K562 (cell line): Measurements from ENCODE around the gene CTCFL. TPM values are rescaled to one million over a fixed set of nuclear protein-coding genes. Genes with fewer than 3 reads are reported as not detected.

Source experiments
- CBFA2T2 ChIP-seq: fragments of 450-650 bp; conservative IDR thresholded peaks from 2 replicates; pipeline ENCODE4 v1.6.1; 2017; ENCODE audit warnings: mild to moderate bottlenecking
- DPF2 ChIP-seq: fragments of 450-650 bp; IDR thresholded peaks from 2 replicates; pipeline ENCODE4 v1.6.1; 2016
- ETS2 ChIP-seq: IDR thresholded peaks from 2 replicates; pipeline ENCODE4 v1.6.1; 2016; ENCODE audit warnings: borderline replicate concordance, missing genetic modification characterization, mild to moderate bottlenecking, moderate library complexity, missing compliant biosample characterization; ENCODE audit not compliant: poor library complexity, severe bottlenecking
- HDGF ChIP-seq: fragments of 450-650 bp; IDR thresholded peaks from 2 replicates; pipeline ENCODE4 v1.6.1; 2016
- L3MBTL2 ChIP-seq: fragments of 450-650 bp; IDR thresholded peaks from 2 replicates; pipeline ENCODE4 v1.6.1; 2016; ENCODE audit warnings: mild to moderate bottlenecking, moderate library complexity
- LCOR ChIP-seq: sonication (generic); formaldehyde crosslinking; IDR thresholded peaks from 2 replicates; pipeline ENCODE4 v1.8.0; 2022; ENCODE audit warnings: mild to moderate bottlenecking, missing genetic modification reagents
- MAZ ChIP-seq, 2 experiments: fragments of 450-650 bp in 1 of 2; sonication (generic) in 1 of 2; formaldehyde crosslinking; IDR thresholded peaks in 1 of 2; conservative IDR thresholded peaks in 1 of 2; 2 replicates each; pipeline versions ENCODE4 v1.4.0 to v1.5.0; 2020; ENCODE audit warnings: mild to moderate bottlenecking in 1 of 2, missing genetic modification reagents in 1 of 2
- MTF1 ChIP-seq: fragments of 250-450 bp; sonication (Bioruptor Pico); IDR thresholded peaks from 2 replicates; pipeline ENCODE4 v1.9.0; 2021; ENCODE audit warnings: moderate library complexity, mild to moderate bottlenecking, inconsistent platforms, borderline replicate concordance
- MYC ChIP-seq, 2 experiments: fragments of 250-450 bp in 1 of 2; sonication (Bioruptor Pico) in 1 of 2; IDR thresholded peaks; 2 replicates each; pipeline versions ENCODE4 v1.5.1 to v1.6.1; 2012 to 2021; ENCODE audit warnings: low read depth in 2 of 2, borderline replicate concordance in 1 of 2, improper control_type of control experiment in 1 of 2, low read length in 1 of 2, mild to moderate bottlenecking in 1 of 2, moderate library complexity in 1 of 2
- NELFE ChIP-seq: IDR thresholded peaks from 2 replicates; pipeline ENCODE4 v1.6.1; 2011; ENCODE audit warnings: mild to moderate bottlenecking; ENCODE audit not compliant: insufficient read depth, insufficient read length
- PHB2 ChIP-seq: fragments of 450-650 bp; IDR thresholded peaks from 2 replicates; pipeline ENCODE4 v1.6.1; 2017; ENCODE audit warnings: low read depth
- POLR2H ChIP-seq: IDR thresholded peaks from 2 replicates; pipeline ENCODE4 v1.6.1; 2016; ENCODE audit warnings: missing genetic modification characterization, low read depth, mild to moderate bottlenecking, control low read depth, missing compliant biosample characterization, moderate library complexity
- PRMT5 ChIP-seq: sonication (generic); formaldehyde crosslinking; IDR thresholded peaks from 2 replicates; pipeline ENCODE4 v1.5.0; 2020; ENCODE audit warnings: missing genetic modification reagents
- RNF2 ChIP-seq: sonication (generic); IDR thresholded peaks from 2 replicates; pipeline ENCODE4 v1.6.1; 2016
- SMAD3 ChIP-seq: fragments of 450-650 bp; formaldehyde crosslinking; conservative IDR thresholded peaks from 2 replicates; pipeline ENCODE4 v1.4.0; 2020; ENCODE audit warnings: mild to moderate bottlenecking
- ZBTB7A ChIP-seq: IDR thresholded peaks from 2 replicates; pipeline ENCODE4 v1.6.1; 2011; ENCODE audit warnings: low read depth, mild to moderate bottlenecking, low read length, moderate library complexity, borderline replicate concordance; ENCODE audit not compliant: control insufficient read depth
- ZC3H4 ChIP-seq: sonication (generic); formaldehyde crosslinking; IDR thresholded peaks from 2 replicates; pipeline ENCODE4 v1.9.0; 2021; ENCODE audit warnings: missing genetic modification reagents, borderline replicate concordance
- ZNF318 ChIP-seq, 2 experiments: fragments of 450-650 bp; IDR thresholded peaks; 2 replicates each; pipeline ENCODE4 v1.6.1; 2016; ENCODE audit warnings: mild to moderate bottlenecking in 2 of 2, borderline replicate concordance in 1 of 2, low read depth in 1 of 2, moderate library complexity in 1 of 2
- ZNF507 ChIP-seq: conservative IDR thresholded peaks from 2 replicates; pipeline ENCODE4 v1.6.1; 2017; ENCODE audit warnings: missing genetic modification characterization, missing compliant biosample characterization
- ZNF785 ChIP-seq: fragments of 250-450 bp; sonication (Bioruptor Pico); IDR thresholded peaks from 2 replicates; pipeline ENCODE4 v1.4.0; 2020; ENCODE audit warnings: mild to moderate bottlenecking
- polyA plus RNA-seq, 8 experiments: library from polyadenylated mRNA; depleted of rRNA in 4 of 8; stranded (reverse) in 5 of 8; unstranded in 3 of 8; fragments of >200 nt; fragmentation: Nextera tagmentation in 2 of 8; fragmentation: Illumina TruSeq in 1 of 8; extraction: Ambion mirVana in 2 of 8; extraction: Trizol in 1 of 8; gene quantifications; 2 replicates each; pipeline versions ENCODE4 v1.2.1 to v1.2.3, GENCODE V29; 2011 to 2014; ENCODE audit warnings: inconsistent platforms in 1 of 8, missing spikeins in 1 of 8
- total RNA-seq, 7 experiments: library from RNA; depleted of rRNA in 6 of 7; stranded (reverse); fragments of >200 nt in 6 of 7; fragmentation: Illumina TruSeq in 2 of 7; extraction: Trizol in 2 of 7; gene quantifications; 2 replicates each; pipeline versions ENCODE4 v1.2.1 to v1.2.3, GENCODE V29; 2011 to 2021; ENCODE audit warnings: low replicate concordance in 1 of 7

CTCFL gene
- total and polyA plus RNA-seq, 9 of the 15 experiments (the other 6 are each of a cell fraction or from before 2014, with no cell fraction given), result 42.4 to 188 (median 111) TPM

- peak; percentile 76 for TF ChIP-seq CBFA2T2
- TF ChIP-seq RNF2, result 0 out of 2 replicates have a peak, but pooled peaks have one; percentile 38
- no peak for TF ChIP-seq ZNF785 (CRISPR knock-in tag)
- TF ChIP-seq MYC (IDR thresholded peaks at IDR 0.05; ENCODE audit: low read depth, low read length), result no peak; the same call in 1 of the 2 replicates
- TF ChIP-seq MYC (CRISPR knock-in tag; IDR thresholded peaks at IDR 0.05; ENCODE audit: borderline replicate concordance, low read depth), result no peak
- TF ChIP-seq ZBTB7A, result peak; percentile 85
- TF ChIP-seq HDGF, result no peak
- peak in 1 of 2 experiments; percentile 70; a peak in 1 of 4 replicates for TF ChIP-seq MAZ (CRISPR knock-in tag; conservative IDR thresholded peaks at IDR 0.05 in 1 of 2, IDR thresholded peaks at IDR 0.05 in 1 of 2)
- no peak for TF ChIP-seq L3MBTL2
- peak; percentile 41; the same call in 1 of the 2 replicates for TF ChIP-seq DPF2
- no peak for TF ChIP-seq ZC3H4
- no peak for TF ChIP-seq ETS2
- no peak for TF ChIP-seq PHB2
- TF ChIP-seq MTF1 (CRISPR knock-in tag), result no peak
- no peak for TF ChIP-seq NELFE
- no peak for TF ChIP-seq LCOR (CRISPR knock-in tag)
- TF ChIP-seq POLR2H (tag), result no peak
- TF ChIP-seq SMAD3, result no peak
- TF ChIP-seq PRMT5 (CRISPR knock-in tag), result no peak
- TF ChIP-seq ZNF318 (IDR thresholded peaks at IDR 0.05; ENCODE audit: borderline replicate concordance in 1 of 2, low read depth in 1 of 2), result no peak
- no peak for TF ChIP-seq ZNF507
Observed at GRCh38 chr20:57526087-57526884, 1.3 kb upstream of the CTCFL start (continued).
